Heart left ventricle (tissue), 16 donors: ENCODE data around the gene ALDH3A1. TPM values are rescaled to one million over a fixed set of nuclear protein-coding genes. Genes with fewer than 3 reads are reported as not detected.

Source experiments
- ATAC-seq, 4 donors: fragments of 200-7000 bp; cut with Tn5 transposase; one replicate each; pipeline ENCODE4 v1.9.1; 2020 to 2022; ENCODE audit warnings: moderate library complexity in 4 of 4, mild to moderate bottlenecking in 3 of 4, moderate number of reproducible peaks in 1 of 4
- DNase-seq, 5 donors: peaks; one replicate each; pipeline ENCODE4 v3.0.0-alpha.2; 2020
- H3K27ac ChIP-seq, 12 donors: fragments of 200-600 bp; sonication (generic) in 4 of 12; one replicate each; pipeline versions ENCODE4 v1.5.0 to v1.8.0; 2016 to 2022; ENCODE audit warnings: mild to moderate bottlenecking in 2 of 12
- H3K27me3 ChIP-seq, 9 donors: fragments of 200-600 bp; sonication (generic) in 2 of 9; one replicate each; pipeline versions ENCODE4 v1.5.1 to v1.8.0; 2016 to 2022; ENCODE audit warnings: mild to moderate bottlenecking in 3 of 9
- H3K36me3 ChIP-seq, 9 donors: fragments of 200-600 bp; sonication (generic) in 2 of 9; one replicate each; pipeline versions ENCODE4 v1.5.0 to v1.8.0; 2018 to 2022; ENCODE audit warnings: mild to moderate bottlenecking in 2 of 9
- H3K4me1 ChIP-seq, 12 donors: fragments of 200-600 bp; sonication (generic) in 4 of 12; one replicate each; pipeline versions ENCODE4 v1.5.0 to v1.8.0; 2016 to 2022; ENCODE audit warnings: mild to moderate bottlenecking in 3 of 12
- H3K4me3 ChIP-seq, 12 donors: fragments of 200-600 bp; sonication (generic) in 4 of 12; one replicate each; pipeline versions ENCODE4 v1.5.0 to v1.8.0; 2017 to 2022; ENCODE audit warnings: mild to moderate bottlenecking in 9 of 12, moderate library complexity in 4 of 12
- H3K9me3 ChIP-seq, 12 donors: fragments of 200-600 bp; sonication (generic) in 4 of 12; one replicate each; pipeline versions ENCODE4 v1.5.0 to v1.8.0; 2016 to 2022; ENCODE audit warnings: mild to moderate bottlenecking in 1 of 12
- POLR2A ChIP-seq, 2 donors: fragments of 450-650 bp; IDR thresholded peaks; one replicate each; pipeline ENCODE4 v1.6.1; 2017; ENCODE audit warnings: antibody characterized with exemption in 2 of 2, mild to moderate bottlenecking in 2 of 2, moderate library complexity in 2 of 2
- WGBS, 4 donors: extraction: QIAGEN DNeasy Blood & Tissue Kit in 2 of 4; methylation state at CpG; one replicate each; pipeline versions ENCODE4 v1.1.5 to v1.1.7; 2013 to 2018; 5-methylcytosine and 5-hydroxymethylcytosine counted together
- intact Hi-C, 10 donors: fragments of 100-400 bp; cut with DNase I; formaldehyde crosslinking; loops; one replicate each; pipeline versions ENCODE4 v1.11.1 to v1.14.2; 2022
- polyA plus RNA-seq, 2 donors: library from polyadenylated mRNA; stranded (reverse); fragments of 200-250 nt; gene quantifications; one replicate each; pipeline ENCODE4 v1.2.3, GENCODE V29; 2013
- total RNA-seq, 9 donors: library from RNA; depleted of rRNA in 2 of 9; stranded (reverse); fragments of >200 nt in 2 of 9; fragmentation: NEBNext Ultra II Directional in 3 of 9; extraction: Animal tissue kit (Norgen Biotek cat#: 25700) in 3 of 9; gene quantifications; one replicate each; pipeline versions ENCODE4 v1.1.0 to v1.2.4, GENCODE V29; 2016 to 2023
- TF ChIP-seq, protein P1 (sequence below), 12 donors: fragments of 200-600 bp; sonication (generic) in 4 of 12; IDR thresholded peaks; one replicate each; pipeline versions ENCODE4 v1.5.0 to v1.8.0; 2018 to 2022; ENCODE audit warnings: antibody characterized with exemption in 12 of 12, mild to moderate bottlenecking in 5 of 12
- donor health status: ischemic (EF 13 %, LVEDD 7.1; RV severe dilation, severe dysfunction).
- donor health status: healthy with polysubstance abuse.
- donor health status: DM: no; HTN: yes; CAD: no.
- donor health status: DM: no; HTN: no; CAD: no.
- donor health status: ischemic (EF 25% LVEDD 6.9; RV normal size, moderate dysfunction).
- donor health status: ischemic (EF 25% LVEDD 5.7; RV mildly dilated, moderate dysfunction).
- donor health status: healthy.
- donor health status: DM: yes; HTN: yes; CAD: no.
- donor health status: ischemic (EF 35%, LVEDD 5.7; RV mildly dilated, moderate dysfunction).
- donor health status: nonischemic (EF 11% LVEDD 7.7; RV severe dilation, severe dysfunction).
- donor health status: DM: yes; HTN: yes; CAD: no.
- donor health status: PGD.
- donor health status: ischemic (EF 29% LVEDD 5.4; RV normal size, mild dysfunction).
- donor health status: nonischemic (EF 23%, LVEDD 6.1; RV moderate dilation, normal function).

ALDH3A1 gene
- total and polyA plus RNA-seq, 11 donors = 0.04 to 1.1 (median 0.31) TPM; not detected in 6

DNA sequence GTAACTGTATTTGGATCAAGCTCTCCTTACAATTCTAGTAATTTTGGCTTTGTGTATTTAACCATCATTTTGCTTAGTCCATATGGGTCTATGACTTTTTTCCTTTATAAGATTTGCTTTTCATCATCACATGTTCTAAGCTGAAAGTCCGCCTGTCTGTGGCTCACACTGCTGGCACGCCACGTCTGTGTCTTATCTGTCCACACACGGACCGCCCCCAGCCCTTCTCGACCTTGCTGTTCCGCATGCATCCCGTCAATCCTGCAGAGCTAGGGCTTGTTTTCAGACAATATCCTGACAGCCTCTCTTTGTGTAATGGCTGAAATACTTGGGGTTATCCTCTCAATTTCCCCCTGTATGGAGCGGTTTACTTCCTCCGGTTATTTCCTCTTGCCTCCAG lies 8.4 kb upstream of the ALDH3A1 start:
- Histone ChIP-seq H3K4me1 (peaks cover 0 to 15% (median 2%) of the 10 kb centered on the region in 12 donors), H3K36me3 (no peaks in the 10 kb centered on the region), H3K27me3 (no peaks in the 10 kb centered on the region), H3K9me3 (no peaks in the 10 kb centered on the region), H3K4me3 (no peak overlapping the region), H3K27ac (no peak overlapping the region)
- TF ChIP-seq, protein P1, sequence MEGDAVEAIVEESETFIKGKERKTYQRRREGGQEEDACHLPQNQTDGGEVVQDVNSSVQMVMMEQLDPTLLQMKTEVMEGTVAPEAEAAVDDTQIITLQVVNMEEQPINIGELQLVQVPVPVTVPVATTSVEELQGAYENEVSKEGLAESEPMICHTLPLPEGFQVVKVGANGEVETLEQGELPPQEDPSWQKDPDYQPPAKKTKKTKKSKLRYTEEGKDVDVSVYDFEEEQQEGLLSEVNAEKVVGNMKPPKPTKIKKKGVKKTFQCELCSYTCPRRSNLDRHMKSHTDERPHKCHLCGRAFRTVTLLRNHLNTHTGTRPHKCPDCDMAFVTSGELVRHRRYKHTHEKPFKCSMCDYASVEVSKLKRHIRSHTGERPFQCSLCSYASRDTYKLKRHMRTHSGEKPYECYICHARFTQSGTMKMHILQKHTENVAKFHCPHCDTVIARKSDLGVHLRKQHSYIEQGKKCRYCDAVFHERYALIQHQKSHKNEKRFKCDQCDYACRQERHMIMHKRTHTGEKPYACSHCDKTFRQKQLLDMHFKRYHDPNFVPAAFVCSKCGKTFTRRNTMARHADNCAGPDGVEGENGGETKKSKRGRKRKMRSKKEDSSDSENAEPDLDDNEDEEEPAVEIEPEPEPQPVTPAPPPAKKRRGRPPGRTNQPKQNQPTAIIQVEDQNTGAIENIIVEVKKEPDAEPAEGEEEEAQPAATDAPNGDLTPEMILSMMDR (IDR thresholded peaks at IDR 0.05) = no peak
- TF ChIP-seq POLR2A (IDR thresholded peaks at IDR 0.05) = no peak
- DNase-seq = no peak
- no peak for ATAC-seq
- intact Hi-C loops = loop anchor here in 5 of 10 donors (5.0 to 10.0 kb wide), 5 partner anchors 52 to 389 kb away; partner anchors contain the start of genes ALDH3A2 (in 3 of the 5) and SLC47A1 (in 1 of the 5)
- WGBS, 4 donors = 27 to 44% (median 34%) methylated on average over 10 of the region's 10 CpGs

DNA sequence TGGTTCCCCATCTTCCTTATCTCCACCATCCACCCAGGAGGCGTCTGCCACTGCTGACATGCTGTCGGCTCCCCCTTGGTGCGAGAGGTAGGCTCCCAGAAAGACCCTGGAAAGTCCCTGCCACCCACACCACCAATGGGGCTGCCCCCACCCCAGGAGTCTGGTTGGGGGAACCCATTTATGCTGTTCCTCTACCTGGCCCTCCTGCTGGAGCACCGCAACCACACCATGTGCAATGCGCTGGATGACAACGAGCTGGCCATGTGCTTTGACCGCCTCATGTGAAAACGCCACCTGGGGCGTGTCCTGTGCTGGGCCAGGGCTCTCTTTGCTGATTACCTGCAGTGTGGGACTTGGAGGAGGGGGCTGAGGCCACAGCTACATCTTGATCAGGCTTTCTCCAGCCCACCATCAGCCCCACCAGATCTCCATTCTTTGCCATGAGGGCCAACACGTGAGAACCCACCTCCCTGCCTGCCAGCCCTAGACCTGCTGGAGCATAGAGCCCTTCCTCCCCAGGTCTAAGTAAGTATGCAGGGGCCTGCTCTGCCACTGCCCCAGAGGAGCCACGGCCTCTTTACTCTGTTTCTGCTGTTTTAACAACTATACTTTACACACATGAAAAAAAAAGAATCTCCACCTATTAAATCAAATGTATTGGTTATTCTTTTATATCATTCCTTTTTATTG lies 7.9 kb upstream of the ALDH3A1 start:
- TF ChIP-seq POLR2A (IDR thresholded peaks at IDR 0.05) = no peak
- TF ChIP-seq, protein P1 (IDR thresholded peaks at IDR 0.05) = no peak
- intact Hi-C loops = loop anchor here in 5 of 10 donors (5.0 to 10.0 kb wide), 5 partner anchors 51 to 389 kb away; partner anchors contain the start of genes ALDH3A2 (in 3 of the 5) and SLC47A1 (in 1 of the 5)
- H3K36me3 ChIP-seq = no peaks in the 10 kb centered on the region
- 90 to 93% (median 91%) methylated on average over 6 to 11 of the region's 11 CpGs for WGBS, 4 donors
- no peaks in the 10 kb centered on the region for H3K27me3 ChIP-seq
- no peaks in the 10 kb centered on the region for H3K9me3 ChIP-seq
- DNase-seq (no peak), ATAC-seq (no peak)
- no peak overlapping the region for H3K4me3 ChIP-seq
- H3K27ac ChIP-seq = no peak overlapping the region
- peaks cover 0 to 15% (median 2%) of the 10 kb centered on the region in 12 donors for H3K4me1 ChIP-seq

DNA sequence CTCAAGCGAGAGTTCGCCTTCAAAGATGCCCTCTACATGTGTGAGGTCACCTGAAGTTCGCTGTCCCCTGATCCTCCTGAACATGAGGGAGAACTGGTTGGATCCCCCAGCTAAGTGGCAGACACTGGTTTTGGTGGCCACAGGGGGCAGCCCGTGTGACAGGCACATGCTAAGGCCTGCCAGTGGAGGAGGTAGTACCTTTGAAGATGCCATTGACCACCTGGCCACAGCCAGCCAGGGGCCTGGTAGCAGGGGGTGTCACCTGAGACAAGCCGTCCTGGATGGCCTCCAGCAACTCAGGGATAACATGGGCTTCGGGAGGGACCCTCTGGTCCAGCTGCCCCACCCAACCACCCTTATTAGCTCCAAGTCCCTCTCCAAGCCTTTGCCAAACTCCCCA lies 7.3 kb upstream of the ALDH3A1 start:
- H3K27ac ChIP-seq = no peak overlapping the region
- no peaks in the 10 kb centered on the region for H3K9me3 ChIP-seq
- H3K4me1 ChIP-seq = peaks cover 0 to 15% (median 2%) of the 10 kb centered on the region in 12 donors
- ATAC-seq (no peak), DNase-seq (no peak)
- intact Hi-C loops = loop anchor here in 5 of 10 donors (5.0 to 10.0 kb wide), 5 partner anchors 51 to 388 kb away; partner anchors contain the start of genes ALDH3A2 (in 3 of the 5) and SLC47A1 (in 1 of the 5)
- TF ChIP-seq, protein P1 (IDR thresholded peaks at IDR 0.05) = no peak
- TF ChIP-seq POLR2A (IDR thresholded peaks at IDR 0.05) = no peak
- H3K27me3 ChIP-seq = no peaks in the 10 kb centered on the region
- no peak overlapping the region for H3K4me3 ChIP-seq
- no peaks in the 10 kb centered on the region for H3K36me3 ChIP-seq
- WGBS, 4 donors = 80 to 91% (median 88%) methylated on average over 4 to 6 of the region's 6 CpGs
